ENCODE results near the gene PARD6G. TPM values are rescaled to one million over a fixed set of nuclear protein-coding genes. Genes with fewer than 3 reads are reported as not detected.

Gene PARD6G
- total RNA-seq, 1 donor from 2014 or later, result 21.8 TPM

DNA sequence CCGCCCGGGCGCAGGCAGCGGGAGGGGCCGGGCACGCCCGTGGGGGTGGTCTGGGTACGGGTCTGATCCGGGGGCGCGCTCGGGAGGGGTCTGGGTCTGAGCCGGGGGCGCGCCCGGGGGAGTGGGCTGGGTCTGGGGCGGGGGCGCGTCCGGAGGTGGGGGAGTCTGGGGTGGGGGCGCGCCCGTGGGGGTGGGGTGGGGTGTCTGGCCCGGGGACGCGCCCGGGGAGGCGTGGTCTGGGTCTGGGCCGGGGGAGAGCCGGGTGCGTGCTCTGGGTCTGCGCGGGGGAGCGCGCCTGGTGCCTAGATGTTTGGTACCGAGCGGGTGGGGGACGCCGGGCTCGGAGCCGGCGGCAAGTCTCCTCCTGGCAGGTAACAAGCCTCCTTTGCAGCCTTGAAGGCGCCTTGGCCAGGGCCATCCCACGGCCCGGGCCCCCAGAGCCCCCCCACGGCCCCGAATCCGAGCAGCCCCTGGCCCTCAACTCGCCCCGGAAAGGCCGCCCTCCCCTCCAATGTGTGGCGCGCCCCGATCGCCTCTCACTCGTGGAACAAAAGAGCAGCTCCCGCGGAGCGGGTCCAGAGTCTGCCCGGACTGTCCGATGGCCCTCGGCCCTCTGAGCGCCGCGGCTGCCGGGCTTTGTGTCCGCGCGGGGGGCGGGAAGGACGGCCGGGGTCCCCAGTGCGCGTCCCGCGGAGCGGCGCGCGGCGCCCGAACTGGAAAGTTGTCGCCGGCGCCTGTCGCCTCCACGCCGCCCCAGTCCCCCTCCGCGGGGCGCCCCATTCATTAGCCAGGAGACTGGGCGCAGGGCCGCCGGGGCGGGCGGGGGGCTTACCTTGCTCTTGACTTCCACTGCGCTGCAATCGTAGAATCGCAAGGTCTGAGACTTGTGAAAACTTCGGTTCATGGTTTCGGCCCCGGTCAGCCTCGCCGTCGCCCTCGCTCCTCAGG is 595 bp downstream of the PARD6G start:
- Histone ChIP-seq H3K9ac (peak overlapping the region; percentile 30), H2AFZ (replicated peaks) (peak overlapping the region; percentile 84), H3K27ac (no peak overlapping the region), H3K4me2 (peak overlapping the region; percentile 83), H3K27me3 (peaks cover 16% of the 10 kb centered on the region), H3K9me3 (ENCODE audit: low read depth) (no peaks in the 10 kb centered on the region), H4K20me1 (ENCODE audit: low read depth) (peaks cover 41% of the 10 kb centered on the region), H3K36me3 (no peaks in the 10 kb centered on the region), H3K4me1 (no peaks in the 10 kb centered on the region), H3K4me3 (peak overlapping the region; percentile 99), H3K79me2 (ENCODE audit: low read depth) (peaks cover 37% of the 10 kb centered on the region), H3F3A (ENCODE audit: low read depth) (peaks cover 14% of the 10 kb centered on the region)
- Mint-ChIP-seq H3K9me3 (no peaks in the 10 kb centered on the region), H3K4me1 (peaks cover 23% of the 10 kb centered on the region), H3K27me3 (ENCODE audit: insufficient read depth, low read depth) (peaks cover 4% of the 10 kb centered on the region), H3K36me3 (peaks cover 3% of the 10 kb centered on the region), H3K4me3 (peak overlapping the region; percentile 91), H3K27ac (no peak overlapping the region)
- DNase-seq (ENCODE audit: low spot score), result peak; percentile 79
- TF ChIP-seq EZH2phosphoT487 (IDR thresholded peaks at IDR 0.05) (no peak), EZH2 (IDR thresholded peaks at IDR 0.05) (no peak)
- TF ChIP-seq, protein P1, sequence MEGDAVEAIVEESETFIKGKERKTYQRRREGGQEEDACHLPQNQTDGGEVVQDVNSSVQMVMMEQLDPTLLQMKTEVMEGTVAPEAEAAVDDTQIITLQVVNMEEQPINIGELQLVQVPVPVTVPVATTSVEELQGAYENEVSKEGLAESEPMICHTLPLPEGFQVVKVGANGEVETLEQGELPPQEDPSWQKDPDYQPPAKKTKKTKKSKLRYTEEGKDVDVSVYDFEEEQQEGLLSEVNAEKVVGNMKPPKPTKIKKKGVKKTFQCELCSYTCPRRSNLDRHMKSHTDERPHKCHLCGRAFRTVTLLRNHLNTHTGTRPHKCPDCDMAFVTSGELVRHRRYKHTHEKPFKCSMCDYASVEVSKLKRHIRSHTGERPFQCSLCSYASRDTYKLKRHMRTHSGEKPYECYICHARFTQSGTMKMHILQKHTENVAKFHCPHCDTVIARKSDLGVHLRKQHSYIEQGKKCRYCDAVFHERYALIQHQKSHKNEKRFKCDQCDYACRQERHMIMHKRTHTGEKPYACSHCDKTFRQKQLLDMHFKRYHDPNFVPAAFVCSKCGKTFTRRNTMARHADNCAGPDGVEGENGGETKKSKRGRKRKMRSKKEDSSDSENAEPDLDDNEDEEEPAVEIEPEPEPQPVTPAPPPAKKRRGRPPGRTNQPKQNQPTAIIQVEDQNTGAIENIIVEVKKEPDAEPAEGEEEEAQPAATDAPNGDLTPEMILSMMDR (IDR thresholded peaks at IDR 0.05), result no peak

DNA sequence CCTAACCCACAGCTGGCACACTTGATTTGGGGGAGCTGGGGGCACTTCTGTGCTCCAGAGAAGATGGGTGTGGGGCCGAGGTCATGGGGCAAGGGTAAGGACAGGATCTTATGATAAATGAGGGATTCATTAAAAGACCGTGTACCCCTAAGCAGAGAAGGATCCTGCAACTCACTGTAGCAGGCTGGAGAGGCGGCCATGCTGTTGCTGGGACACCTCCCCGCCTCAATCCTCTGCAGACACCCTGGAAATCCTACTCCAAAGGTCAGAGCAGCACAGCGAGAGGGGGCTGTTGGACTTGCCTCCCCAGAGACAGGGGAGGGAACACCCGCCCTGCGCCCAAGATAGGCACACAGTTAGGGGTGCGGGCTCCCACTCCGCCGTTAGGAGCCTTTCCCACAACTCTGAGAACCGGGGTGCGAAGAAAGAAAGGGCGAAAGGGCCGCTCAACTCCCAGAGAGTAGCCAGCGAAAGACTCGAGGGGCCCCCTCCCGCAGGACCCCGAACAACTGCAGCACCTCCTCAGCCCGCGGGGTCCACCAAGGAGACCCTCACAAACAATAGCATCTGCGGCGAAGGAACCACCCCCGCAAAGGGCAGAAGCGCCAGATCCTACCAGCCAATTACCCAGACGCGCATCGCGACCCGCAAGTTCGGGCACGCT is 1.4 kb downstream of the PARD6G start:
- H3K36me3 Mint-ChIP-seq, result peaks cover 3% of the 10 kb centered on the region
- Histone ChIP-seq H3K27ac (no peak overlapping the region), H2AFZ (replicated peaks) (peak overlapping the region; percentile 84), H3F3A (ENCODE audit: low read depth) (peaks cover 14% of the 10 kb centered on the region), H3K4me1 (no peaks in the 10 kb centered on the region), H3K79me2 (ENCODE audit: low read depth) (peaks cover 45% of the 10 kb centered on the region), H3K9ac (no peak overlapping the region), H3K27me3 (peaks cover 16% of the 10 kb centered on the region), H3K36me3 (no peaks in the 10 kb centered on the region), H3K4me3 (peak overlapping the region; percentile 99), H3K9me3 (ENCODE audit: low read depth) (no peaks in the 10 kb centered on the region), H4K20me1 (ENCODE audit: low read depth) (peaks cover 49% of the 10 kb centered on the region), H3K4me2 (peak overlapping the region; percentile 83)
- TF ChIP-seq, protein P1 (IDR thresholded peaks at IDR 0.05), result no peak
- TF ChIP-seq EZH2 (IDR thresholded peaks at IDR 0.05) (no peak), EZH2phosphoT487 (IDR thresholded peaks at IDR 0.05) (no peak)
- peak overlapping the region; percentile 91 for H3K4me3 Mint-ChIP-seq
- peaks cover 4% of the 10 kb centered on the region for H3K27me3 Mint-ChIP-seq (ENCODE audit: insufficient read depth, low read depth)
- no peak for DNase-seq (ENCODE audit: low spot score)
- H3K4me1 Mint-ChIP-seq, result peaks cover 21% of the 10 kb centered on the region
- no peak overlapping the region for H3K27ac Mint-ChIP-seq
- no peaks in the 10 kb centered on the region for H3K9me3 Mint-ChIP-seq

DNA sequence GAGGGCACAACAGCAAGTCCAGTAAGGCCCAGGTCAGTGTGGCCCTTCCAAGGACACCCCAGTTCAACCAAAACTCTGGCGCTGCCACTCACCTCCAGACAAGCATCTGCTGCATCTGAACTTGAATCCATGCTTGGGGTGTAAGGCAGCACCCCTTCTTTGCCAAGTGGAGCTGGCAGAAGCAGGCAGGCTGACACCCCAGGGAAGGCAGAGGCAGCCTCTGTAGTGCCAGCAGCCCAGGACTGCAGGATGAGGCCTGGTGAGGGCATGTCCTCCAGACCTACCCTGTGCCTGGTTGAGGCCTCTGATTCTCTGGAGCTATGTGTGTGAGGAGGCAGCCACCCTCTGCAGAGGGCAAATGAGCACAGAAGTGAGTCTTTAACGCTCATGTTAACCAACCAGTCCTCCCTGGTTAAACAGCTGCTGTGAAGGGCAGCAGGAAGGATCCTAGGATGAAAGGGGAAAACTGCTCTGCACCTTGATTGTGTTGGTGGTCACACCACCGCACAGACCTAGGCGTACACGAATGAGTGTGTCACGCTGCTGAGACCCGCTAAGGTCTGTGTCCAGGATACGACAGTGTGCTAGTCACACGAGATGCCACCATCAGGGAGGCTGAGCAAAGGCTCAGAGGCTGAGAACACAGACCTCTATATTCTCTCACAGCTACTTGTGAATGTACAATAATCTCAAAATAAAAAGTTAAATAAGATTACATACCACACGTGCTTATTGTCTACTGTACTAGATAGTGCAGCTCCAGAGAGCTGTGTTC is 2.2 kb downstream of the PARD6G start:
- H3K4me3 ChIP-seq, result no peak overlapping the region

More for the DNA sequence above, 2.2 kb downstream of the PARD6G start:
- Histone ChIP-seq H3K9ac (no peak overlapping the region), H3K79me2 (ENCODE audit: low read depth) (peaks cover 53% of the 10 kb centered on the region), H3K27ac (no peak overlapping the region), H3K9me3 (ENCODE audit: low read depth) (no peaks in the 10 kb centered on the region), H3F3A (ENCODE audit: low read depth) (peaks cover 14% of the 10 kb centered on the region), H3K36me3 (no peaks in the 10 kb centered on the region), H3K27me3 (peaks cover 16% of the 10 kb centered on the region), H2AFZ (replicated peaks) (no peak overlapping the region), H3K4me1 (no peaks in the 10 kb centered on the region), H3K4me2 (peak overlapping the region; percentile 83), H4K20me1 (ENCODE audit: low read depth) (peaks cover 57% of the 10 kb centered on the region)
- DNase-seq (ENCODE audit: low spot score), result no peak
- Mint-ChIP-seq H3K36me3 (peaks cover 3% of the 10 kb centered on the region), H3K27me3 (ENCODE audit: insufficient read depth, low read depth) (peaks cover 4% of the 10 kb centered on the region), H3K27ac (no peak overlapping the region), H3K4me3 (peak overlapping the region; percentile 91), H3K4me1 (peaks cover 20% of the 10 kb centered on the region), H3K9me3 (no peaks in the 10 kb centered on the region)
- TF ChIP-seq, protein P1 (IDR thresholded peaks at IDR 0.05), result no peak
- TF ChIP-seq EZH2phosphoT487 (IDR thresholded peaks at IDR 0.05) (no peak), EZH2 (IDR thresholded peaks at IDR 0.05) (no peak)

Measured in neural progenitor cell (in vitro differentiated cells).